Tongue (tissue), 2 donors: Measurements from ENCODE around the gene LRRN4. TPM values are rescaled to one million over a fixed set of nuclear protein-coding genes. Genes with fewer than 3 reads are reported as not detected.
A peak's percentile ranks its signal among the peaks of the same experiment; 100 is the strongest.
"Not testable (repeated sequence)": the region's sequence is repeated elsewhere in the genome, so short reads cannot be mapped to it uniquely, and the experiment has no call there.

ENCODE experiments used
- DNase-seq: peaks from one replicate; pipeline ENCODE4 v3.0.0-alpha.2; 2015
- total RNA-seq: library from RNA; depleted of rRNA; stranded (reverse); fragments of >200 nt; gene quantifications from one replicate; pipeline ENCODE4 v1.2.3, GENCODE V29; 2014

The LRRN4 gene
- total RNA-seq, 1 donor from 2014 or later: not detected

- no peak for DNase-seq
Observed at GRCh38 chr20:6058684-6059295, 4.9 kb upstream of the LRRN4 start.

DNA sequence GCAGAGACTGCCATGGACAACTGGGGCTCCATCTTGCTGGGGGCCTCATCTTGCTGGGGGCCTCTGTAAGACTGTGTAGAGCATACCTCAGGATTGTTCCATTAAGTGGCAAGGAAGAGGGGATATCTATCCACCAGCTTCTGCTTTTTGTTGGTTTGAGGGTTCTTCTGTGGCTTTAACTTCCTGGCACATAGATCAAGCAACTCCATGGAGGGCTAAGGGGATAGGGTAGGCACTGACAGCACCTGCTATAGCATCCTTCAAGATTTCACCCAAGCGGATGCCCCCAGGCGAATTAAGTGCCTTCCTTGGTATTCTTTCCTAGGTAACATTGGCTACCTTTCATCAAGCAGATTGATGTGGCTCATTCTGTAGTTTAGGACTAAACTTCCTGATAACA lies 3.8 kb upstream of the LRRN4 start:
- no peak for DNase-seq

- DNase-seq: no peak
Observed at GRCh38 chr20:6057139-6057538, 3.3 kb upstream of the LRRN4 start.

DNA sequence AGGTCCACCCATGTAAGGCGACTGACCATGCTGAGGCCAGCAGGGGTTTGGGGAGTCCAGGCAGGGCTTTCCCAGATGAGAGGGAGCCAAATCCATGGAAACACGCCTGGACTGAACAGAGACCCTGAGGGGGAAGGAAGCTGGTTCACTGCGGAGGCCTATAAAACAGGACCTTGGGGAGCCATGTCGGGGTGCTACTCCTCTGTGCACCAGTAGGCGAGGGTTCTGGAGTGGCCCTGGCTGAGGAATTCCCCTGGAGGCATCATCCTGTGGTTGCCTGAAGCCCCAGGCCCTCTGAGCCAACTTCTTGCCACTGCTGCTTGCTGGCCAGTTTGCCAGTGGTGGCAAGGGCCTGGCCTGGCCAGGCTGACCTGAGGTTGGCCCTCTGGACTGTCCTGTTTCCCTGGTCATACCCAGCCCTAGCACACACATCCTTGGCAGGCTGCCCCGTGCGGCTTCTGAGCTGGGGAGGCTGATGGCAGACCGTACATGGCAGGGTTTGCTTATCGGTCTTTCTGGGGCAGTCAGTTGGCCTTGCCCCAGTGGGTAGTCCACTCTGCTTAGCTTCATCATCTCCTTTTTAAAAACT lies 2.2 kb upstream of the LRRN4 start:
- no peak for DNase-seq

DNA sequence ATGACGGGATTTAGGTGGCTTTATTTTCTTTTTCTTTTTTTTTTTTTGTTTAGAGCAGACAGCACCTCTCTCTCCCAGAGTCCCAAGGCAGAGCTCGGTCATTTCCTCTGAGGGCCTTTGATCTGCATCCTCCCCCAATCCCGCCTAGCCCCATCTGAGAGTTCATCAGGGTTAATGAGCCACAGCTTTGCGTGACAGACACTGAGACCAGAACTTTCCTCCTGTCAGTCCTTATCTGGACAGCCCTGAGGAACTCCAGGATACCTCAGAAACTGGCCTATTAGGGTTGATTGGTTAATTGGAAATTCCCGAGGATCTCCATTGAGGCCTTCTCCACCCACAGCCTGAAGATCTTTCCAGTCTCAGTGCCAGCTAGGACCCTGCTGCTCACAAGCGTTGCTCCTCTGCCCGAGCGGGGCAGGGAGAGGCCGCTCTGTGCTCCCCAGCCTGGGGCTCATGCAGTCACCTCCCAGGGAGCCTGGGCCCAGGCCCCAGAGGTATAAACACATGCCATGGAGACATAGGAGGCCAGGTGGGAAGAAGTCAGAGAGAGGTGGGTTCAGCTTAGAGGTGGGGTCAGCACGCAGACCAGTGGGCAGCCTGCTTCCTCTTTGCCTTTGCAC lies 1.4 kb upstream of the LRRN4 start:
- DNase-seq: no peak

GRCh38 chr20:6054689-6055051 lies 810 bp upstream of the LRRN4 start:
- DNase-seq: not testable (repeated sequence)

GRCh38 chr20:6053064-6053775 lies 640 bp downstream of the LRRN4 start:
- no peak for DNase-seq

DNA sequence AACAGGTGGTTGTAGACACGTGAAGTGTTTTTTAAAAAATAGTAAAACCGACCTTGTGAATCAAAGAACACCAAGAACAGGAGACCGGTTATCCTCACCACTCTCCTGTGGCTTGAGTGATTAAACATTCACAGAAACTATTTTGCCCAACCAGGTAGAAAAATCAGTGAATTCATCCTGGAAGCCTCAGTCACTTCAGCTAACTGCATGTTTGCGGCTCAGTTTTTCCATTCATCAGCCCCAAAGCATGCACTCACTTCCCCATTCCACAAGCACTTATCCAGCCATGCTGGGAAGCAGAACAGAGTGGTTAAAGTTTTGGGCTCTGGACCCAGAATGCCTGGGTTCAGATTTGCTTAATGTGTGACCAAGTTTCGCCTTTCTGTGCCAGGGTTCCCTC lies 2.4 kb downstream of the LRRN4 start:
- DNase-seq: peak; percentile 46

GRCh38 chr20:6048391-6048790 lies 5.5 kb downstream of the LRRN4 start:
- no peak for DNase-seq

DNA sequence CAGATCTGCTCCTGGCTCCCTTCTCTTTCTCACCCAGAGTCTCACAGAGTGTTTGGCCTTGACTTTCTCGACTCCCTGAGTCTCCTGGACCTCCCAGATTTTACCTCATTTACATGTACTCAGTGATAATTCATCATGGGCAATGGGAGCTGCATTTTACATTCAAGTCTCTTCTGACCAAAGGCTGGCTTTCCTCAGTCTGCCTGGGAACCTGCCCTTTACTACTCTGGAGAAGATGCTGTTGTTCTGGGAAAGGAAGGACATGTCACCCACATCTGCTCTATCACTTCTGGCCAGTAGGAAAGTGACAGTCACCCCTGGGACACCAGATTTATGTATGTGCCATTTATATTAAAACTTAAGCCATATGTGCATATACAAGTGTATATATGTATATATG lies 7.4 kb downstream of the LRRN4 start:
- DNase-seq: no peak

- DNase-seq: no peak
Observed at GRCh38 chr20:6045566-6045965, 8.3 kb downstream of the LRRN4 start.

DNA sequence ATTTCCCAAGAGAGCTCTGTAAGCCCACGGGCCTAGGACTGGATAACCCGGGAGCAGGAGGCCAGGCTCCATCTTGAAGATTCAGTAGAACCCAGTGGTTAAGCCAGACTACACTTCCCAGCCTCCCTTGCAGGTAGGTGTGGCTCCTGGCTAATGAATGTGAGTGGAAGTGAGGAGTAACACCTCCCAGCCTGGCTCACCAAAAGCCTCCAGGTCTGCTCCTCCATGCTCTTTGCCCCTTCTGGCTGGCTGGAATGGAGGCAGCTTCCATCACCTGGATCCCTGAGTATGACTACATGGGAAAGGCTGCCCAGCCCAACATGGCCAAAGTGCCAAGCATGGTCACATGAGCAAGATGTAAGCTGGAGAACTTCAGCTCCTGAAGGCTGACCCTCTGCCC lies 9.7 kb downstream of the LRRN4 start:
- DNase-seq: no peak

DNA sequence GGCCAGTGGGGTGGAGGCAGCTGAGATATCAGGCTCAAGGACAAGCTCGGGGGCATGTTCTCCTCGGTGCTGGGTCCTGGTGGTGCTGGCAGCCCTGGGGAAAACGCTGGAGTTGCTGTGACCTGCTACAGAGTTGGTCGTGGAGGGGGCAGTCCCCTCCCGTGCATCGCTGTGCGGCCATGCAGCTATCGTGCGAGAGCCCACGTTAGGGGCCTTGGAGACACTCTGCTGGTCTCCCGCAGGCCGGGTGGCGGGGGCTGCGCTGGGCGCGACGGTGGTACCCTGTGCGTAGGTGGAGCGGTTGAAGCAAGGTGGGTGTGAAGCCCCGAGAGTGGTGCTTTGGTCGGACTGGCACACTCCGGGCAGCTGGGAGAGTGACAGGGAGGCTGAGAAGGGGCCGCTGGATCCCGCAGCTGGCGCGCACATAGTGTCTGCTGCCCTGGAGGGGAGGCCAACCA lies 12.0 kb downstream of the LRRN4 start:
- no peak for DNase-seq

DNA sequence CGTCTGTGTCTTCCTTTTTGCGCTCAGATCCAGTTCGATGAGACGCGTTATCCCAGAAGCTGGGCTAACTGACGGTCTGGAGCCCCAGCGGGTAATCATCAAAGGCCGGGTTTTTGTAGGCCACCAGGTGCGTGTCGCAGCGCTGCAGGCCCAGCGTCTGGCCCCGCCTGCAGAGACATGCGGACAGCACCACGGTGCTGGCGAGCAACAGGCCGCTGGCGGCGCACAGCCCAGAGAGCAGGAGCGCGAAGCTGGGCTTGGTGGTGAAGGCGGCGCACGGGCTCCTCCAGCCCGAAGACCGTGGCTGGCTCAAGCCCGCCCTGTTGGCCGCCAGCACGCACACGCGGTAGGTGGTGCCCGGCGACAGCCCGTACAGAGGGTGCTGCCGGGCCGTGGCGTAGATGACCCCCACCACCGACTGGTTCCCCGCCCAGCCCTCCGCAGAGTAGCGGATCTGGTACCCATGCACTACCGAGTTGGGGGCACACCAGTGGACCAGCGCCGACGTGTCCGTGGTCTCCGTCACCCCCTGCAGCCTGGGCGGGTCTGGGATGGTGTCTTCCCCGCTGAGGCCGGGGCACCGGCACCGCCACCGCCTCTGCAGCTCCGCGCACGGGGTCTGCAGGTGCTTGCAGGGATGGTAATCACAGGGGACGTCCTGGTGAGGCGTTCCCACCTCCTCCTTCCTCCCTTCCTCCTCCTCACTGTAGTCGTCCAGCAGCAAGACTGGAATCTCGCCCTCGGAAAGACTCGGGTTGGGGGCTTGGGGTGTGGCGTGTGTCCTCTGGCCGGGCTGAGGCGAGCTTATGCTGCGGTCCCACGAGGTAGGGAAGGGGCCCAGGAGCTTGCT lies 12.7 kb downstream of the LRRN4 start:
- DNase-seq: no peak

DNA sequence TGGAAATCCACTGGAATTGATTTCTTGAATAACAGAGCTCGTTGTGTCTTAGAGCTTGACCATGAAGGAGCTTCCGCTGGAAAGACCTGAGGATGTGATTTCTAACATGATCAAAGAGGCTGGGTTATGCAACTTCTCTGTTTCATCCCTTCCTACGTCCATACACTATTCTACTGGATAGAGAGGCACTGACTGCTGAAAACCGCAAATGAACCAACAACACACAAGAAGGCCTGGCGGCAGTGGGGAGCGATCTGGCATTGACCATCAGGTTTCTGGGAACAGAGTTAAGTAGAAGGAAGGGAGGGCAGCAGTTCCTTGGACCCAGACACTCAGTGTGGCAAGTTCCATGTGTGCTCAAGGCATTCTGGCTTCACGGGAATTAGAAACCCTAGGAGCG lies 13.3 kb downstream of the LRRN4 start:
- no peak for DNase-seq

GRCh38 chr20:6039766-6040165 lies 14.1 kb downstream of the LRRN4 start:
- DNase-seq: no peak

GRCh38 chr20:6038256-6038655 lies 15.6 kb downstream of the LRRN4 start:
- no peak for DNase-seq

DNA sequence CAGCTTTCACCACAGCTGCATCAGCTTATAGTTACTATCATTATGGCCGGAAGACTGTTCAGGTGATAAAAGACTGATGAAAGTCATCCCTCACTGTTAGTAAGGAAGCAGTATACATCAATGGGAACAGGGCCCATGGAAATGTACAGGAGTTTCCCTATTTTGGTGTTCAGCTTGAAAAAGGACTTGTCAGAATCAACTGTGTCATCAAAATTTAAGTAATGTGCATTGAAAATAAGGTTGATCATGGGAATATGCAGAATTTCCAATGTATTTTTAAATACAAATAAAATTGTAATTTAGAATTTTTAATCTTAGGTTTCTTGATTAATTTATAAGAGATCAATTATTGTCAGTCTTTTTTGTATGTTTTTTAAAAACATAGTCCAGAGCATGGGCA lies 16.8 kb downstream of the LRRN4 start:
- no peak for DNase-seq

GRCh38 chr20:6036213-6036612 lies 17.6 kb downstream of the LRRN4 start:
- DNase-seq: no peak

DNA sequence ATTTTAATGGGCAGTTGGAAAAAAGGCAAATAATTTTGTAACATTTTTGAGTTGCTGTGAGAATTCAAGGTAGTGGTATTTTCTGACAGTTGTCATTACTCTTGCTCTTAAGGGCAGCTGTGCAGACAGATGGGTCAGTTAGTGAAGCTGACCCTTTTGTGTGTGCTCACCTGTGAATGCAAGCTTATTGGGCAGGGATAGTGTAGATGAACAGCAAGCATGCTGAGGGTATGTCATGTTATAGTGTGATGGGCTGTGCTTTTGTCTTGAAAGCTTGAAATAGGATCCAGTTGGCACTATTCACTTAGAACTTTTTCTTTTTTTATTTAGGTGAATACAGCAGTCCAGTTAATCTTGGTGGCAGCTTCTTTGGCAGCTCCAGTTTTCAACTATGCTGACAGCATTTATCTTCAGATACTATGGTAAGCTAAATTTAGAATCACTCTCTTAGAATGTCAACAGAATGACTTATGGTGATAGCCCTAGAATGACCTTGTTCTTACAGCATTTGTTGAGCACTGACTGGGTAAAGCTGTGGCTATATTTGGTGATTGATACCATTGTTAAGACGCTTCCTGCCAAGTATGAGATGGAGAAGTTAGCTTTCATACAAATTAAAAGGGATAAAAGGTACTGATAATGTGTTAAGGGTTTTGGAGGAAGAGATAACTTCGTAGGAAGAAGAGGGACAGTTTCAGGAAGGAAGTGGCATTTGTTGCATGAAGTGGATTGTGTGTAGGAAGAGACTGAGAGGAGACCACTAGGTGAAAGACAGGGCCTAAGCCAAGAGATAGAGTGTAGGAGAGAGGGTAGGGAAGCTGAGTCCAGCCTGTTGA lies 19.5 kb downstream of the LRRN4 start:
- DNase-seq: no peak

DNA sequence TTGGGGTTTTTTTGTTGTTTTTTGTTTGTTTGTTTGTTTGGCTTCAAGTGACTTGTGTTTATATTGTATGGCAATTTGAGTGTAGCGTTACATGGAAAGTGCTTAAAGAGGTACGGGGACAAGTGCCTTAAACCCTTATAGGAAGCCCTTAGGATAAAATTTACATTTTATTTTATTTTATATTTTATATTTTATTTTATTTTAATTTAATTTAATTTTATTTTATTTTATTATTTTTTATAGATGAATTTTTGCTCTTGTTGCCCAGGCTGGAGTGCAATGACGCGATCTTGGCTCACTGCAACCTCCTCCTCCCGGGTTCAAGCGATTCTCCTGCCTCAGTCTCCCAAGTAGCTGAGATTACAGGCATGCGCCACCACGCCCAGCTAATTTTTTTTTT lies 21.0 kb downstream of the LRRN4 start:
- not testable (repeated sequence) for DNase-seq
